Mammary microvascular endothelial cell (primary cell): ENCODE results near the gene CYP1A2. TPM values are rescaled to one million over a fixed set of nuclear protein-coding genes. Genes with fewer than 3 reads are reported as not detected.

Experiments used
- total RNA-seq: library from RNA; depleted of rRNA; stranded (reverse); fragments of >200 nt; gene quantifications from 2 replicates; pipeline ENCODE4 v1.2.3, GENCODE V29; 2015

CYP1A2 gene
- not detected in 2 replicates for total RNA-seq

GRCh38 chr15:74748322-74748946 lies at the start of gene CYP1A2:
Gene CYP1A2 (plus strand): TSS chr15:74748845. CDS start chr15:74749739, 894 bp downstream.

GRCh38 chr15:74725225-74725774 lies 23.3 kb upstream of the CYP1A2 start, which contains the start of gene CYP1A1:
Gene CYP1A1 (minus strand): TSS chr15:74725528. CDS start chr15:74723097, 2,431 bp downstream.

GRCh38 chr15:74781431-74782258 lies 33.0 kb downstream of the CYP1A2 start, which contains the start of gene CSK:
Gene CSK (plus strand): TSS chr15:74782080. CDS start chr15:74798298, 16,218 bp downstream.

Other genes starting within 250 kb of the CYP1A2 start
- 2.2 and 2.7 TPM in 2 replicates for gene ARID3B, start 207.6 kb upstream of the CYP1A2 start, total RNA-seq
- 63.9 and 64.1 TPM in 2 replicates for gene CLK3, start 133.0 kb upstream of the CYP1A2 start, total RNA-seq
- gene EDC3, start 52.8 kb upstream of the CYP1A2 start, total RNA-seq = 15.8 and 16.1 TPM in 2 replicates
- gene CYP1A1, start 23.3 kb upstream of the CYP1A2 start, total RNA-seq = 30.3 and 34.7 TPM in 2 replicates
- gene CSK, start 33.2 kb downstream of the CYP1A2 start, total RNA-seq = 30.0 and 30.9 TPM in 2 replicates
- not detected in 2 replicates for gene LMAN1L, start 64.0 kb downstream of the CYP1A2 start, total RNA-seq
- not detected in 2 replicates for gene CPLX3, start 77.8 kb downstream of the CYP1A2 start, total RNA-seq
- gene ULK3, start 94.3 kb downstream of the CYP1A2 start, total RNA-seq = 33.4 and 36.1 TPM in 2 replicates
- 71.6 and 77.7 TPM in 2 replicates for gene SCAMP2, start 124.5 kb downstream of the CYP1A2 start, total RNA-seq
- 35.4 and 42.9 TPM in 2 replicates for gene MPI, start 141.2 kb downstream of the CYP1A2 start, total RNA-seq
- gene FAM219B, start 158.0 kb downstream of the CYP1A2 start, total RNA-seq = 21.5 and 21.8 TPM in 2 replicates
- 199 and 206 TPM in 2 replicates for gene COX5A, start 189.2 kb downstream of the CYP1A2 start, total RNA-seq
- 24.3 and 27.0 TPM in 2 replicates for gene RPP25, start 207.9 kb downstream of the CYP1A2 start, total RNA-seq
- gene SCAMP5, start 246.7 kb downstream of the CYP1A2 start, total RNA-seq = 3.6 and 4.3 TPM in 2 replicates